Endothelial cell of umbilical vein (primary cell): Measurements from ENCODE around the gene BCAS3. TPM values are rescaled to one million over a fixed set of nuclear protein-coding genes. Genes with fewer than 3 reads are reported as not detected.

Experiments
- BruUV-seq: library from RNA; stranded (reverse); fragments of 400-500 nt; replicated peaks from 2 replicates; lab custom pipeline; 2021; lab: Mats Ljungman, UMichigan
- CTCF ChIA-PET: fragments of 300-600, 350-600 bp; sonication (Branson Sonifier 250); formaldehyde crosslinking; loops from one replicate; lab custom pipeline; 2021; ENCODE audit warnings: antibody characterized with exemption, inconsistent platforms; lab: Charles Lee
- POLR2A ChIA-PET: fragments of 300-600, 350-600 bp; sonication (Branson Sonifier 250); formaldehyde crosslinking; loops from one replicate; lab custom pipeline; 2021; ENCODE audit warnings: antibody characterized with exemption, inconsistent platforms; lab: Charles Lee
- DNase-seq: peaks from one replicate; pipeline ENCODE4 v3.0.0-alpha.2; 2011; ENCODE audit warnings: low read depth, low spot score
- FAIRE-seq: peaks from 2 replicates; lab custom pipeline; 2011; peaks lifted over from hg19 to GRCh38; lab: Jason Lieb, UNC
- H2AFZ ChIP-seq: 2 replicates; pipeline ENCODE4 v1.6.0; 2012; ENCODE audit warnings: low read depth, low read length, control low read depth, inconsistent platforms
- H3K27ac ChIP-seq: 2 replicates; pipeline ENCODE4 v1.5.1; 2011; ENCODE audit warnings: low read depth, mild to moderate bottlenecking, control low read depth, low read length, moderate library complexity; ENCODE audit not compliant: insufficient read depth
- H3K27me3 ChIP-seq, 2 experiments: 2 replicates each; pipeline versions ENCODE4 v1.6.0 to v1.6.1; 2011; ENCODE audit warnings: low read length in 2 of 2, mixed read lengths in 1 of 2; ENCODE audit not compliant: control insufficient read depth in 2 of 2, insufficient read depth in 2 of 2
- H3K36me3 ChIP-seq, 2 experiments: 2 replicates in 1 of 2; 3 replicates in 1 of 2; pipeline ENCODE4 v1.5.1; 2011; ENCODE audit warnings: low read length in 2 of 2, mild to moderate bottlenecking in 1 of 2, moderate library complexity in 1 of 2; ENCODE audit not compliant: control insufficient read depth in 2 of 2, insufficient read depth in 2 of 2; ENCODE audit errors: extremely low read depth in 1 of 2
- H3K4me1 ChIP-seq: 3 replicates; pipeline ENCODE4 v1.5.1; 2011; ENCODE audit warnings: mild to moderate bottlenecking, low read length; ENCODE audit not compliant: control insufficient read depth, insufficient read depth; ENCODE audit errors: extremely low read depth
- H3K4me2 ChIP-seq: 2 replicates; pipeline ENCODE4 v1.6.1; 2011; ENCODE audit warnings: low read length, control low read depth, mixed read lengths; ENCODE audit not compliant: insufficient read depth
- H3K4me3 ChIP-seq, 3 experiments: fragments of 200-600 bp in 1 of 3; sonication (generic), shearing (Covaris generic) in 1 of 3; replicated peaks in 1 of 3; 2 replicates each; pipeline ENCODE4 v1.5.1; 2011 to 2016; ENCODE audit warnings: control low read depth in 3 of 3, low read length in 3 of 3, mild to moderate bottlenecking in 2 of 3, inconsistent platforms in 1 of 3, low read depth in 1 of 3, moderate library complexity in 1 of 3; ENCODE audit not compliant: insufficient read depth in 1 of 3
- H3K79me2 ChIP-seq: 2 replicates; pipeline ENCODE4 v1.6.0; 2012; ENCODE audit warnings: low read length, inconsistent platforms; ENCODE audit not compliant: control insufficient read depth, insufficient read depth
- H3K9ac ChIP-seq: replicated peaks from 2 replicates; pipeline ENCODE3; 2011; ENCODE audit warnings: low read length, control low read depth; ENCODE audit not compliant: insufficient read depth; ENCODE audit errors: extremely low read depth
- H3K9me1 ChIP-seq: replicated peaks from 3 replicates; pipeline ENCODE4 v1.6.0; 2011; ENCODE audit warnings: mild to moderate bottlenecking, low read length; ENCODE audit not compliant: control insufficient read depth, insufficient read depth; ENCODE audit errors: extremely low read depth
- H3K9me3 ChIP-seq: replicated peaks from 2 replicates; pipeline ENCODE4 v1.5.1; 2012; ENCODE audit warnings: low read length, inconsistent platforms; ENCODE audit not compliant: control insufficient read depth, insufficient read depth
- H4K20me1 ChIP-seq: replicated peaks from 2 replicates; pipeline ENCODE3; 2011; ENCODE audit warnings: mild to moderate bottlenecking, low read length; ENCODE audit not compliant: control insufficient read depth, insufficient read depth; ENCODE audit errors: extremely low read depth
- EZH2 ChIP-seq: IDR thresholded peaks from 2 replicates; pipeline ENCODE4 v1.6.1; 2012; ENCODE audit warnings: borderline replicate concordance, low read depth, mild to moderate bottlenecking, moderate library complexity, low read length, inconsistent platforms; ENCODE audit not compliant: severe bottlenecking
- FOS ChIP-seq: IDR thresholded peaks from 2 replicates; pipeline ENCODE4 v1.6.1; 2011; ENCODE audit warnings: mild to moderate bottlenecking, low read length, moderate library complexity, borderline replicate concordance; ENCODE audit not compliant: insufficient read depth
- GATA2 ChIP-seq: IDR thresholded peaks from 2 replicates; pipeline ENCODE4 v1.7.0; 2011; ENCODE audit warnings: low read depth, mild to moderate bottlenecking, moderate library complexity, mixed read lengths, low read length; ENCODE audit not compliant: insufficient read length, insufficient read depth
- JUN ChIP-seq: IDR thresholded peaks from 2 replicates; pipeline ENCODE4 v1.6.1; 2011; ENCODE audit warnings: borderline replicate concordance, low read depth; ENCODE audit not compliant: insufficient read length, insufficient read depth
- MAX ChIP-seq: IDR thresholded peaks from 2 replicates; pipeline ENCODE4 v1.6.1; 2011; ENCODE audit not compliant: insufficient read depth, insufficient read length
- MYC ChIP-seq: IDR thresholded peaks from one replicate; pipeline ENCODE4 v1.6.1; 2011; ENCODE audit warnings: mild to moderate bottlenecking, low read depth, low read length
- POLR2A ChIP-seq: IDR thresholded peaks from 2 replicates; pipeline ENCODE4 v1.6.1; 2012; ENCODE audit warnings: low read depth, mild to moderate bottlenecking, control low read depth, low read length
- POLR2AphosphoS5 ChIP-seq: IDR thresholded peaks from 2 replicates; pipeline ENCODE4 v1.6.1; 2012; ENCODE audit warnings: low read depth, mild to moderate bottlenecking, control low read depth, low read length, moderate library complexity; ENCODE audit not compliant: insufficient read depth
- dilution Hi-C: fragments of 300-500 bp; cut with MboI; formaldehyde crosslinking; loops from one replicate; pipeline ENCODE4 v1.15.0; 2019; ENCODE audit warnings: low sequenced_read_pairs; ENCODE audit not compliant: extremely low pct_ligation_motif_present
- intact Hi-C: fragments of 100-400 bp; cut with micrococcal nuclease; formaldehyde crosslinking; loops from one replicate; pipeline ENCODE4 v1.10.0; 2022
- polyA plus RNA-seq, 4 experiments: library from polyadenylated mRNA; depleted of rRNA in 3 of 4; stranded (reverse) in 3 of 4; unstranded in 1 of 4; fragments of >200 nt; gene quantifications; 2 replicates each; pipeline versions ENCODE4 v1.2.1 to v1.2.3, GENCODE V29; 2011 to 2012; ENCODE audit warnings: missing spikeins in 1 of 4
- total RNA-seq: library from RNA; stranded (reverse); gene quantifications from 2 replicates; pipeline ENCODE4 v1.2.3, GENCODE V29; 2021
- TF ChIP-seq, protein P1 (sequence below), 2 donors: IDR thresholded peaks; 1 replicate in 1 of 2; 2 replicates in 1 of 2; pipeline ENCODE4 v1.5.1; 2011; ENCODE audit warnings: low read length in 2 of 2, mild to moderate bottlenecking in 2 of 2, moderate library complexity in 2 of 2, control low read depth in 1 of 2, inconsistent platforms in 1 of 2, low read depth in 1 of 2; ENCODE audit not compliant: insufficient read depth in 1 of 2; ENCODE audit errors: extremely low read depth in 1 of 2

Gene BCAS3
- total and polyA plus RNA-seq, 2 donors (not counting 3 experiments of a cell fraction or from before 2014, with no cell fraction given) = 8.2 to 16.0 TPM

DNA sequence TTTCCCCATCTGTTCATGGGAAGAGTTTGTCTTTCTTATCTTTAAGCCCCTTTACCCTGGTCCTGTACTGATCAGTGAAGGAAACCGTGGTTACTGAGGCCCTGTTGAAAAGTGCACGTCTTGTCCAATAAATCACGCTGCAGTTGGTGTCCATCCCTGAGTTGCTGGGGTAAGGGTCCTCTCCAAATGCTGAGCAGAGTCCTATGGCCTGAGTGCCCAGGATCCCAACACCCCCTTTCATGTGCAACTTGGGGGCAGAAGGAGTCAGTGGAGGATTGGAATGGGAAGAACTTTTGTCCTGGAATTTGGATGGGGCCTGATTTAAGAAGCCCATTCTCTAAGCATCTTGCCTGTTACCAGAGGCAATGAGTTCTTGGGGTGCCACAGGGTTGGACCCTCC, 715.0 kb downstream of the BCAS3 start:
- dilution Hi-C loops = no loop called here
- POLR2A ChIA-PET = no interaction called here
- CTCF ChIA-PET = interaction anchor here (0.9 to 1.8 kb wide), 4 partner anchors 14 to 672 kb away, joined by 3 to 11 read pairs (median 8); no protein-coding TSS in a partner anchor
- TF ChIP-seq MYC (no peak), GATA2 (no peak), JUN (no peak), EZH2 (no peak), FOS (no peak), POLR2A (no peak), POLR2AphosphoS5 (no peak), MAX (no peak)
- TF ChIP-seq, protein P1, sequence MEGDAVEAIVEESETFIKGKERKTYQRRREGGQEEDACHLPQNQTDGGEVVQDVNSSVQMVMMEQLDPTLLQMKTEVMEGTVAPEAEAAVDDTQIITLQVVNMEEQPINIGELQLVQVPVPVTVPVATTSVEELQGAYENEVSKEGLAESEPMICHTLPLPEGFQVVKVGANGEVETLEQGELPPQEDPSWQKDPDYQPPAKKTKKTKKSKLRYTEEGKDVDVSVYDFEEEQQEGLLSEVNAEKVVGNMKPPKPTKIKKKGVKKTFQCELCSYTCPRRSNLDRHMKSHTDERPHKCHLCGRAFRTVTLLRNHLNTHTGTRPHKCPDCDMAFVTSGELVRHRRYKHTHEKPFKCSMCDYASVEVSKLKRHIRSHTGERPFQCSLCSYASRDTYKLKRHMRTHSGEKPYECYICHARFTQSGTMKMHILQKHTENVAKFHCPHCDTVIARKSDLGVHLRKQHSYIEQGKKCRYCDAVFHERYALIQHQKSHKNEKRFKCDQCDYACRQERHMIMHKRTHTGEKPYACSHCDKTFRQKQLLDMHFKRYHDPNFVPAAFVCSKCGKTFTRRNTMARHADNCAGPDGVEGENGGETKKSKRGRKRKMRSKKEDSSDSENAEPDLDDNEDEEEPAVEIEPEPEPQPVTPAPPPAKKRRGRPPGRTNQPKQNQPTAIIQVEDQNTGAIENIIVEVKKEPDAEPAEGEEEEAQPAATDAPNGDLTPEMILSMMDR (IDR thresholded peaks at IDR 0.05; ENCODE audit: extremely low read depth in 1 of 2, insufficient read depth in 1 of 2, low read depth in 1 of 2, low read length in 2 of 2) = no peak
- Histone ChIP-seq H3K79me2 (no peaks in the 10 kb centered on the region), H2AFZ (no peak overlapping the region), H3K27ac (no peak overlapping the region), H3K9me1 (no peaks in the 10 kb centered on the region), H3K4me3 (no peak overlapping the region), H3K4me2 (no peak overlapping the region), H3K36me3 (no peaks in the 10 kb centered on the region), H3K27me3 (peaks cover 27 to 33% of the 10 kb centered on the region in 2 experiments), H4K20me1 (no peaks in the 10 kb centered on the region), H3K9me3 (no peaks in the 10 kb centered on the region), H3K4me1 (no peaks in the 10 kb centered on the region), H3K9ac (no peak overlapping the region)
- no peak for FAIRE-seq
- no TSS peak for BruUV-seq
- intact Hi-C loops = no loop called here
- DNase-seq = no peak
